GM23338 (cell line): ENCODE measurements around the gene CYP11A1. TPM values are rescaled to one million over a fixed set of nuclear protein-coding genes. Genes with fewer than 3 reads are reported as not detected.

Experiments used
- ATAC-seq: fragments of 200-7000 bp; cut with Tn5 transposase; 3 replicates; pipeline ENCODE4 v1.9.1; 2020
- DNase-seq: peaks from one replicate; pipeline ENCODE4 v3.0.0-alpha.2; 2015; ENCODE audit warnings: low spot score
- H2AFZ ChIP-seq: fragments of 200-600 bp; sonication (generic); 2 replicates; pipeline ENCODE4 v1.8.0; 2016; ENCODE audit warnings: antibody characterized with exemption, mild to moderate bottlenecking, moderate library complexity
- H3F3A ChIP-seq: fragments of 200-600 bp; sonication (generic); replicated peaks from 2 replicates; pipeline ENCODE4 v1.8.0; 2017; ENCODE audit warnings: antibody characterized with exemption, mixed run types, low read depth
- H3K27ac ChIP-seq: fragments of 200-600 bp; sonication (generic); 2 replicates; pipeline ENCODE4 v1.6.1; 2016; ENCODE audit warnings: low read depth
- H3K27me3 ChIP-seq: fragments of 200-600 bp; sonication (generic); 2 replicates; pipeline ENCODE4 v1.8.0; 2016; ENCODE audit warnings: mild to moderate bottlenecking, mixed run types, moderate library complexity; ENCODE audit not compliant: insufficient read depth
- H3K36me3 ChIP-seq: fragments of 200-600 bp; sonication (generic); 2 replicates; pipeline ENCODE4 v1.8.0; 2016; ENCODE audit warnings: mild to moderate bottlenecking; ENCODE audit not compliant: insufficient read depth
- H3K4me1 ChIP-seq: fragments of 200-600 bp; sonication (generic); 2 replicates; pipeline ENCODE4 v1.8.0; 2016; ENCODE audit warnings: mild to moderate bottlenecking, moderate library complexity; ENCODE audit not compliant: insufficient read depth
- H3K4me2 ChIP-seq: fragments of 200-600 bp; sonication (generic); 2 replicates; pipeline ENCODE4 v1.7.1; 2017; ENCODE audit warnings: mixed run types
- H3K4me3 ChIP-seq: fragments of 200-600 bp; sonication (generic); 2 replicates; pipeline ENCODE4 v1.6.1; 2016; ENCODE audit warnings: mixed run types
- H3K79me2 ChIP-seq: fragments of 200-600 bp; sonication (generic); replicated peaks from 2 replicates; pipeline ENCODE4 v1.8.0; 2017; ENCODE audit warnings: mild to moderate bottlenecking; ENCODE audit not compliant: insufficient read depth
- H3K9me2 ChIP-seq: fragments of 200-600 bp; sonication (generic); 2 replicates; pipeline ENCODE4 v1.8.0; 2017; ENCODE audit not compliant: insufficient read depth
- H4K20me1 ChIP-seq: fragments of 200-600 bp; sonication (generic); replicated peaks from 2 replicates; pipeline ENCODE4 v1.8.0; 2017; ENCODE audit warnings: mild to moderate bottlenecking; ENCODE audit not compliant: insufficient read depth
- H3K27ac Mint-ChIP-seq: 2 replicates; pipeline ENCODE4 v1.8.0; 2020; ENCODE audit warnings: inconsistent platforms, mild to moderate bottlenecking, moderate library complexity, mixed read lengths
- H3K27me3 Mint-ChIP-seq: 3 replicates; pipeline ENCODE4 v1.8.0; 2022; ENCODE audit warnings: low read depth, mild to moderate bottlenecking, moderate library complexity, mixed read lengths, inconsistent platforms; ENCODE audit not compliant: insufficient read depth, poor library complexity
- H3K36me3 Mint-ChIP-seq: 3 replicates; pipeline ENCODE4 v1.8.0; 2021; ENCODE audit warnings: low read depth, mild to moderate bottlenecking, inconsistent platforms, moderate library complexity, mixed read lengths
- H3K4me1 Mint-ChIP-seq: 3 replicates; pipeline ENCODE4 v1.8.0; 2020; ENCODE audit warnings: mild to moderate bottlenecking, inconsistent platforms, mixed read lengths
- H3K4me3 Mint-ChIP-seq: 3 replicates; pipeline ENCODE4 v1.8.0; 2021; ENCODE audit warnings: moderate library complexity, mild to moderate bottlenecking, inconsistent platforms, mixed read lengths
- H3K9me3 Mint-ChIP-seq: 3 replicates; pipeline ENCODE4 v1.8.0; 2020; ENCODE audit warnings: moderate library complexity, mild to moderate bottlenecking, inconsistent platforms, mixed read lengths
- CREB1 ChIP-seq: fragments of 250-450 bp; sonication (Bioruptor Pico); IDR thresholded peaks from 2 replicates; pipeline ENCODE4 v1.5.0; 2020; ENCODE audit warnings: low read depth, mild to moderate bottlenecking, moderate library complexity
- CTCF ChIP-seq, 2 experiments: fragments of 200-600 bp in 1 of 2; sonication (generic) in 1 of 2; conservative IDR thresholded peaks; 2 replicates each; pipeline versions ENCODE4 v1.5.1 to v1.6.1; 2016 to 2017; ENCODE audit warnings: antibody characterized with exemption in 2 of 2, low read depth in 2 of 2, mild to moderate bottlenecking in 2 of 2, moderate library complexity in 1 of 2
- EZH2 ChIP-seq: fragments of 200-600 bp; sonication (generic); IDR thresholded peaks from one replicate; pipeline ENCODE4 v1.8.0; 2017; ENCODE audit warnings: antibody characterized with exemption, mild to moderate bottlenecking, low read depth; ENCODE audit not compliant: unreplicated experiment
- EZH2phosphoT487 ChIP-seq: fragments of 200-600 bp; sonication (generic); IDR thresholded peaks from one replicate; pipeline ENCODE4 v1.8.1; 2018; ENCODE audit warnings: antibody characterized with exemption; ENCODE audit not compliant: unreplicated experiment
- JUNB ChIP-seq: IDR thresholded peaks from one replicate; pipeline ENCODE4 v1.6.1; 2016; ENCODE audit warnings: antibody characterized with exemption; ENCODE audit not compliant: unreplicated experiment
- NANOG ChIP-seq: IDR thresholded peaks from 2 replicates; pipeline ENCODE4 v1.6.1; 2016; ENCODE audit warnings: antibody characterized with exemption, borderline replicate concordance
- POLR2AphosphoS5 ChIP-seq: IDR thresholded peaks from 2 replicates; pipeline ENCODE4 v1.6.1; 2016; ENCODE audit warnings: antibody characterized with exemption, low read depth
- STAT1 ChIP-seq: IDR thresholded peaks from one replicate; pipeline ENCODE4 v1.6.1; 2016; ENCODE audit warnings: antibody characterized with exemption; ENCODE audit not compliant: unreplicated experiment
- ZNF114 ChIP-seq: fragments of 250-450 bp; sonication (Bioruptor Pico); IDR thresholded peaks from 2 replicates; pipeline ENCODE4 v1.5.0; 2020; ENCODE audit warnings: mild to moderate bottlenecking, moderate library complexity
- ZNF331 ChIP-seq: fragments of 250-450 bp; sonication (Bioruptor Pico); IDR thresholded peaks from 2 replicates; pipeline ENCODE4 v1.5.0; 2020; ENCODE audit warnings: low read depth, mild to moderate bottlenecking, moderate library complexity
- polyA plus RNA-seq: library from polyadenylated mRNA; unstranded; fragments of >200 nt; fragmentation: Nextera tagmentation; extraction: Ambion mirVana; gene quantifications from 2 replicates; pipeline ENCODE4 v1.2.1, GENCODE V29; 2016
- total RNA-seq: library from RNA; depleted of rRNA; stranded (reverse); fragments of >200 nt; shearing (Covaris generic); gene quantifications from 2 replicates; pipeline ENCODE4 v1.2.3, GENCODE V29; 2014
- TF ChIP-seq, protein P1 (sequence below): IDR thresholded peaks from one replicate; pipeline ENCODE4 v1.6.1; 2018; ENCODE audit warnings: antibody characterized with exemption; ENCODE audit not compliant: unreplicated experiment
- TF ChIP-seq, protein P2 (sequence below): fragments of 250-450 bp; sonication (Bioruptor Pico); IDR thresholded peaks from 2 replicates; pipeline ENCODE4 v1.5.0; 2020; ENCODE audit warnings: mild to moderate bottlenecking, moderate library complexity
- TF ChIP-seq, protein P3 (sequence below): IDR thresholded peaks from 2 replicates; pipeline ENCODE4 v1.6.1; 2016; ENCODE audit warnings: antibody characterized with exemption

CYP11A1 gene
- total and polyA plus RNA-seq, 2 experiments from 2014 or later, result 1.2 to 1.7 TPM

GRCh38 chr15:74312445-74313007 lies 54.9 kb downstream of the CYP11A1 start:
- peaks cover 32% of the 10 kb centered on the region for H3K27me3 Mint-ChIP-seq
- Histone ChIP-seq H3F3A (no peaks in the 10 kb centered on the region), H3K9me2 (no peaks in the 10 kb centered on the region), H3K4me2 (no peak overlapping the region), H2AFZ (no peak overlapping the region), H3K4me1 (peaks cover 32% of the 10 kb centered on the region), H3K27me3 (0 out of 2 replicates have a peak, but pooled peaks cover 6% of the 10 kb centered on the region), H3K4me3 (no peak overlapping the region), H3K36me3 (no peaks in the 10 kb centered on the region), H3K27ac (no peak overlapping the region), H4K20me1 (no peaks in the 10 kb centered on the region), H3K79me2 (no peaks in the 10 kb centered on the region)
- TF ChIP-seq, protein P1, sequence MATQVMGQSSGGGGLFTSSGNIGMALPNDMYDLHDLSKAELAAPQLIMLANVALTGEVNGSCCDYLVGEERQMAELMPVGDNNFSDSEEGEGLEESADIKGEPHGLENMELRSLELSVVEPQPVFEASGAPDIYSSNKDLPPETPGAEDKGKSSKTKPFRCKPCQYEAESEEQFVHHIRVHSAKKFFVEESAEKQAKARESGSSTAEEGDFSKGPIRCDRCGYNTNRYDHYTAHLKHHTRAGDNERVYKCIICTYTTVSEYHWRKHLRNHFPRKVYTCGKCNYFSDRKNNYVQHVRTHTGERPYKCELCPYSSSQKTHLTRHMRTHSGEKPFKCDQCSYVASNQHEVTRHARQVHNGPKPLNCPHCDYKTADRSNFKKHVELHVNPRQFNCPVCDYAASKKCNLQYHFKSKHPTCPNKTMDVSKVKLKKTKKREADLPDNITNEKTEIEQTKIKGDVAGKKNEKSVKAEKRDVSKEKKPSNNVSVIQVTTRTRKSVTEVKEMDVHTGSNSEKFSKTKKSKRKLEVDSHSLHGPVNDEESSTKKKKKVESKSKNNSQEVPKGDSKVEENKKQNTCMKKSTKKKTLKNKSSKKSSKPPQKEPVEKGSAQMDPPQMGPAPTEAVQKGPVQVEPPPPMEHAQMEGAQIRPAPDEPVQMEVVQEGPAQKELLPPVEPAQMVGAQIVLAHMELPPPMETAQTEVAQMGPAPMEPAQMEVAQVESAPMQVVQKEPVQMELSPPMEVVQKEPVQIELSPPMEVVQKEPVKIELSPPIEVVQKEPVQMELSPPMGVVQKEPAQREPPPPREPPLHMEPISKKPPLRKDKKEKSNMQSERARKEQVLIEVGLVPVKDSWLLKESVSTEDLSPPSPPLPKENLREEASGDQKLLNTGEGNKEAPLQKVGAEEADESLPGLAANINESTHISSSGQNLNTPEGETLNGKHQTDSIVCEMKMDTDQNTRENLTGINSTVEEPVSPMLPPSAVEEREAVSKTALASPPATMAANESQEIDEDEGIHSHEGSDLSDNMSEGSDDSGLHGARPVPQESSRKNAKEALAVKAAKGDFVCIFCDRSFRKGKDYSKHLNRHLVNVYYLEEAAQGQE, result no peak
- TF ChIP-seq POLR2AphosphoS5 (no peak), STAT1 (no peak), EZH2 (no peak), CREB1 (no peak), NANOG (no peak), ZNF114 (CRISPR knock-in tag) (no peak), CTCF (conservative IDR thresholded peaks at IDR 0.05; ENCODE audit: low read depth in 2 of 2) (no peak), ZNF331 (CRISPR knock-in tag) (no peak), EZH2phosphoT487 (no peak), JUNB (no peak)
- TF ChIP-seq, protein P2, sequence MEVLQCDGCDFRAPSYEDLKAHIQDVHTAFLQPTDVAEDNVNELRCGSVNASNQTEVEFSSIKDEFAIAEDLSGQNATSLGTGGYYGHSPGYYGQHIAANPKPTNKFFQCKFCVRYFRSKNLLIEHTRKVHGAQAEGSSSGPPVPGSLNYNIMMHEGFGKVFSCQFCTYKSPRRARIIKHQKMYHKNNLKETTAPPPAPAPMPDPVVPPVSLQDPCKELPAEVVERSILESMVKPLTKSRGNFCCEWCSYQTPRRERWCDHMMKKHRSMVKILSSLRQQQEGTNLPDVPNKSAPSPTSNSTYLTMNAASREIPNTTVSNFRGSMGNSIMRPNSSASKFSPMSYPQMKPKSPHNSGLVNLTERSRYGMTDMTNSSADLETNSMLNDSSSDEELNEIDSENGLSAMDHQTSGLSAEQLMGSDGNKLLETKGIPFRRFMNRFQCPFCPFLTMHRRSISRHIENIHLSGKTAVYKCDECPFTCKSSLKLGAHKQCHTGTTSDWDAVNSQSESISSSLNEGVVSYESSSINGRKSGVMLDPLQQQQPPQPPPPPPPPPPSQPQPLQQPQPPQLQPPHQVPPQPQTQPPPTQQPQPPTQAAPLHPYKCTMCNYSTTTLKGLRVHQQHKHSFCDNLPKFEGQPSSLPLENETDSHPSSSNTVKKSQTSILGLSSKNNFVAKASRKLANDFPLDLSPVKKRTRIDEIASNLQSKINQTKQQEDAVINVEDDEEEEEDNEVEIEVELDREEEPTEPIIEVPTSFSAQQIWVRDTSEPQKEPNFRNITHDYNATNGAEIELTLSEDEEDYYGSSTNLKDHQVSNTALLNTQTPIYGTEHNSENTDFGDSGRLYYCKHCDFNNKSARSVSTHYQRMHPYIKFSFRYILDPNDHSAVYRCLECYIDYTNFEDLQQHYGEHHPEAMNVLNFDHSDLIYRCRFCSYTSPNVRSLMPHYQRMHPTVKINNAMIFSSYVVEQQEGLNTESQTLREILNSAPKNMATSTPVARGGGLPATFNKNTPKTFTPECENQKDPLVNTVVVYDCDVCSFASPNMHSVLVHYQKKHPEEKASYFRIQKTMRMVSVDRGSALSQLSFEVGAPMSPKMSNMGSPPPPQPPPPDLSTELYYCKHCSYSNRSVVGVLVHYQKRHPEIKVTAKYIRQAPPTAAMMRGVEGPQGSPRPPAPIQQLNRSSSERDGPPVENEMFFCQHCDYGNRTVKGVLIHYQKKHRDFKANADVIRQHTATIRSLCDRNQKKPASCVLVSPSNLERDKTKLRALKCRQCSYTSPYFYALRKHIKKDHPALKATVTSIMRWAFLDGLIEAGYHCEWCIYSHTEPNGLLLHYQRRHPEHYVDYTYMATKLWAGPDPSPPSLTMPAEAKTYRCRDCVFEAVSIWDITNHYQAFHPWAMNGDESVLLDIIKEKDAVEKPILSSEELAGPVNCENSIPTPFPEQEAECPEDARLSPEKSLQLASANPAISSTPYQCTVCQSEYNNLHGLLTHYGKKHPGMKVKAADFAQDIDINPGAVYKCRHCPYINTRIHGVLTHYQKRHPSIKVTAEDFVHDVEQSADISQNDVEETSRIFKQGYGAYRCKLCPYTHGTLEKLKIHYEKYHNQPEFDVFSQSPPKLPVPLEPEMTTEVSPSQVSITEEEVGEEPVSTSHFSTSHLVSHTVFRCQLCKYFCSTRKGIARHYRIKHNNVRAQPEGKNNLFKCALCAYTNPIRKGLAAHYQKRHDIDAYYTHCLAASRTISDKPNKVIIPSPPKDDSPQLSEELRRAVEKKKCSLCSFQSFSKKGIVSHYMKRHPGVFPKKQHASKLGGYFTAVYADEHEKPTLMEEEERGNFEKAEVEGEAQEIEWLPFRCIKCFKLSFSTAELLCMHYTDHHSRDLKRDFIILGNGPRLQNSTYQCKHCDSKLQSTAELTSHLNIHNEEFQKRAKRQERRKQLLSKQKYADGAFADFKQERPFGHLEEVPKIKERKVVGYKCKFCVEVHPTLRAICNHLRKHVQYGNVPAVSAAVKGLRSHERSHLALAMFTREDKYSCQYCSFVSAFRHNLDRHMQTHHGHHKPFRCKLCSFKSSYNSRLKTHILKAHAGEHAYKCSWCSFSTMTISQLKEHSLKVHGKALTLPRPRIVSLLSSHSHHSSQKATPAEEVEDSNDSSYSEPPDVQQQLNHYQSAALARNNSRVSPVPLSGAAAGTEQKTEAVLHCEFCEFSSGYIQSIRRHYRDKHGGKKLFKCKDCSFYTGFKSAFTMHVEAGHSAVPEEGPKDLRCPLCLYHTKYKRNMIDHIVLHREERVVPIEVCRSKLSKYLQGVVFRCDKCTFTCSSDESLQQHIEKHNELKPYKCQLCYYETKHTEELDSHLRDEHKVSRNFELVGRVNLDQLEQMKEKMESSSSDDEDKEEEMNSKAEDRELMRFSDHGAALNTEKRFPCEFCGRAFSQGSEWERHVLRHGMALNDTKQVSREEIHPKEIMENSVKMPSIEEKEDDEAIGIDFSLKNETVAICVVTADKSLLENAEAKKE (CRISPR knock-in tag), result no peak
- TF ChIP-seq, protein P3, sequence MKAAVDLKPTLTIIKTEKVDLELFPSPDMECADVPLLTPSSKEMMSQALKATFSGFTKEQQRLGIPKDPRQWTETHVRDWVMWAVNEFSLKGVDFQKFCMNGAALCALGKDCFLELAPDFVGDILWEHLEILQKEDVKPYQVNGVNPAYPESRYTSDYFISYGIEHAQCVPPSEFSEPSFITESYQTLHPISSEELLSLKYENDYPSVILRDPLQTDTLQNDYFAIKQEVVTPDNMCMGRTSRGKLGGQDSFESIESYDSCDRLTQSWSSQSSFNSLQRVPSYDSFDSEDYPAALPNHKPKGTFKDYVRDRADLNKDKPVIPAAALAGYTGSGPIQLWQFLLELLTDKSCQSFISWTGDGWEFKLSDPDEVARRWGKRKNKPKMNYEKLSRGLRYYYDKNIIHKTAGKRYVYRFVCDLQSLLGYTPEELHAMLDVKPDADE, result no peak
- ATAC-seq (no peak), DNase-seq (no peak)
- no peaks in the 10 kb centered on the region; the same call in 2 of the 3 replicates for H3K9me3 Mint-ChIP-seq
- peaks cover 57% of the 10 kb centered on the region for H3K4me1 Mint-ChIP-seq
- H3K36me3 Mint-ChIP-seq, result no peaks in the 10 kb centered on the region
- H3K4me3 Mint-ChIP-seq, result no peak overlapping the region; the same call in 2 of the 3 replicates
- no peak overlapping the region for H3K27ac Mint-ChIP-seq
